HT1080 (cell line): Measurements from ENCODE around the gene GDI2. TPM values are rescaled to one million over a fixed set of nuclear protein-coding genes. Genes with fewer than 3 reads are reported as not detected.

ENCODE experiments used
- DNase-seq: peaks from one replicate; pipeline ENCODE4 v3.0.0-alpha.2; 2015; ENCODE audit warnings: low read depth
- total RNA-seq: library from RNA; depleted of rRNA; stranded (reverse); fragments of >200 nt; shearing (Covaris generic); gene quantifications from 2 replicates; pipeline ENCODE4 v1.2.3, GENCODE V29; 2014; rRNA removed

The GDI2 gene
- total RNA-seq, 1 experiment from 2014 or later = 405 TPM

GRCh38 chr10:5744849-5745248 lies 68.4 kb downstream of the GDI2 start:
- DNase-seq = no peak

- no peak for DNase-seq
Measured at GRCh38 chr10:5743736-5744135, 69.5 kb downstream of the GDI2 start.

- DNase-seq = no peak
Measured at GRCh38 chr10:5742116-5742515, 71.1 kb downstream of the GDI2 start.

GRCh38 chr10:5741276-5741675 lies 72.0 kb downstream of the GDI2 start:
- DNase-seq = no peak

GRCh38 chr10:5738427-5738826 lies 74.8 kb downstream of the GDI2 start:
- no peak for DNase-seq

- no peak for DNase-seq
Measured at GRCh38 chr10:5737352-5737751, 75.9 kb downstream of the GDI2 start.

GRCh38 chr10:5736591-5736990 lies 76.6 kb downstream of the GDI2 start:
- DNase-seq = no peak

- no peak for DNase-seq
Measured at GRCh38 chr10:5735119-5735518, 78.1 kb downstream of the GDI2 start.

- DNase-seq = no peak
Measured at GRCh38 chr10:5732141-5732540, 81.1 kb downstream of the GDI2 start.

- no peak for DNase-seq
Measured at GRCh38 chr10:5731559-5731958, 81.7 kb downstream of the GDI2 start.

GRCh38 chr10:5730766-5731165 lies 82.5 kb downstream of the GDI2 start:
- DNase-seq = no peak

- no peak for DNase-seq
Measured at GRCh38 chr10:5723692-5724091, 89.5 kb downstream of the GDI2 start.

GRCh38 chr10:5720182-5720581 lies 93.1 kb downstream of the GDI2 start:
- DNase-seq = no peak

- no peak for DNase-seq
Measured at GRCh38 chr10:5719546-5719945, 93.7 kb downstream of the GDI2 start.

Other genes with a start within 250 kb of the GDI2 start
- gene ASB13, start 146.8 kb downstream of the GDI2 start, total RNA-seq = 17.4 and 19.4 TPM in 2 replicates
- gene TASOR2, start 128.6 kb downstream of the GDI2 start, total RNA-seq = 72.6 and 74.4 TPM in 2 replicates
- gene ANKRD16, start 76.5 kb upstream of the GDI2 start, total RNA-seq = 10.1 and 13.5 TPM in 2 replicates
- gene FBH1, start 76.8 kb upstream of the GDI2 start, total RNA-seq = 66.5 and 77.0 TPM in 2 replicates
- 14.3 and 22.9 TPM in 2 replicates for gene IL15RA, start 164.1 kb upstream of the GDI2 start, total RNA-seq
- gene IL2RA, start 248.9 kb upstream of the GDI2 start, total RNA-seq = not detected in 2 replicates